HG02798 (cell line): ENCODE results near the gene ANKRD17.
"Not testable (repeated sequence)": the region's sequence is repeated elsewhere in the genome, so short reads cannot be mapped to it uniquely, and the experiment has no call there.

Source experiments
- ATAC-seq: cut with Tn5 transposase; IDR thresholded peaks from one replicate; pipeline ENCODE4 v1.9.1; 2021; ENCODE audit warnings: mild to moderate bottlenecking; ENCODE audit not compliant: unreplicated experiment, poor library complexity

The ANKRD17 gene

DNA sequence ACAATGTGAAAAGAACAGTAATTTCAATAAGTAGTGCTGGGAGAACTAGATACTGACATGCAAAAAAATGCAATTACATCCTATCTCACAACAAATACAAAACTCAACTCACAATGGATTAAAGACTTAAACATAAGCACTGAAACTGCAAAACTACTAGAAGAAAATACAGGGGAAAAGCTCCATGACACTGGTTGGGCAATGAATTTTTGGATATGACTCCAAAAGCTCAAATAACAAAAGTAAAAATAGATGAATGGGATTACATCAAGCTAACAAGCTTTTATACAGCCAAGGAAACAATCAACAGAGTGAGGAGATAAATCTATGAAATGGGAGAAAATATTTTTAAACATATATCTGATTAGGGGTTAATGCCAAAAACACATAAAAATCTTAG lies 53.1 kb downstream of the ANKRD17 start:
- no peak for ATAC-seq

DNA sequence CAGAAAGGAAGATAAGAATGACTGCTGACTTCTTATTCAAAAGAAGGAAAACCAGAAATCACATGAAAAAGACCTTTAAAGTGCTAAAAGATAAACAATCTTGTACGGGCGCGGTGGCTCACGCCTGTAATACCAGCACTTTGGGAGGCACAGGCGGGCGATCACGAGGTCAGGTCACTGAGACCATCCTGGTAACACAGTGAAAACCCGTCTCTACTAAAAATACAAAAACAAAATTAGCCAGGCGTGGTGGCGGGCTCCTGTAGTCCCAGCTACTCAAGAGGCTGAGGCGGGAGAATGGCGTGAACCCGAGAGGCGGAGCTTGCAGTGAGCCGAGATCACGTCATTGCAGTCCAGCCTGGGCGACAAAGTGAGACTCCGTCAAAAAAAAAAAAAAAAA lies 54.6 kb downstream of the ANKRD17 start:
- ATAC-seq, result not testable (repeated sequence)

DNA sequence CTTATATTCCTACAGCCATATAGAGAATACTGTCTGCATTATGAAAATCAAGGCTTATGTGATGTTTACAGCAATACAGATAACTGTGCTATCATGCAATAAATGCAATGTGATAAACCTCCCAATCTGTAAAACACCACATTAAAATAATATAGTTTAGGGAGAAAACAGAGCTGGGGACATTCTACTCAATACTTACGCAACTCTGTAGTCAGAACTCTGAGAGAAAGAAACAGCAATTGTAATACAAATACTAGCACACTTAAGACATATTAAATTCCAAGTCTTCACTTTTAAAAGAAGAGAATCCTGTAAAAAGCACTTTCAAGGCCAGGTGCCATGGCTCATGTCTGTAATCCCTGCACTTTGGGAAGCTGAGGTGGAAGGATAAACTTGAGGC lies 61.4 kb downstream of the ANKRD17 start:
- ATAC-seq, result no peak

DNA sequence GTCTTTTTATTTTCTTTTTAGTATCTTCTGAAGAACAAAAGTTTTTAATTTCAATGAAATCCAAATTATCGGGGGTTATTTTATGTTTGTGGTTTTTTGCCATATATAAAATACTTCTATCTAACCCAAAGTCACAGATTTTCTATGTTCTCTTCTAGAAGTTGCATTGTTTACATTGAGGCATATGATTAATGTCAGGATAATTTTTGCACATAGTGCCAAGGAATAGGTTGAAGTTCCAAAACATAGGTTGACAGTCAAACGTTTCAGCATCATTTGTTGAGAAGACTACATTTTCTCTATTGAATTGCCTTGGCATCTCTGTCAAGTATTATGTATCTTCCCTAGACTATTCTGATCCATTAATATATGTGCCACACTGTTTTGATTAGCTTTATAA lies 64.5 kb downstream of the ANKRD17 start:
- no peak for ATAC-seq

DNA sequence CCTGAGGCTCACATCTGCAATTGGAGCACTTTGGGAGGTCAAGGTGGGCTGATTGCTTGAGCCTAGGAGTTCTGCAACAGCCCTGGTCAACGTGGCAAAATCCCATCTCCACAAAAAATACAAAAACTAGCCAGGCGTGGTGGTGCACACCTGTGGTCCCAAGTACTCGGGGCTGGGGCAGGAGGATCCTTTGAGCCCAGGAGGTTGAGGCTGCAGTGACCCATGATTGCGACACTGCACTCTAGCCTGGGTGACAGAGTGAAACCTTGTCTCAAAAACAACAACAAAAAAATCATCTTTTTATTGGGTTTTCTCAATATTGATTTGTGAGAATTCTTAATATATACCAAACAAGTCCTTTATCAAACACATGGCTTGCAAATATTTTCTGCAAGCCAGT lies 64.9 kb downstream of the ANKRD17 start:
- peak; percentile 7 for ATAC-seq

DNA sequence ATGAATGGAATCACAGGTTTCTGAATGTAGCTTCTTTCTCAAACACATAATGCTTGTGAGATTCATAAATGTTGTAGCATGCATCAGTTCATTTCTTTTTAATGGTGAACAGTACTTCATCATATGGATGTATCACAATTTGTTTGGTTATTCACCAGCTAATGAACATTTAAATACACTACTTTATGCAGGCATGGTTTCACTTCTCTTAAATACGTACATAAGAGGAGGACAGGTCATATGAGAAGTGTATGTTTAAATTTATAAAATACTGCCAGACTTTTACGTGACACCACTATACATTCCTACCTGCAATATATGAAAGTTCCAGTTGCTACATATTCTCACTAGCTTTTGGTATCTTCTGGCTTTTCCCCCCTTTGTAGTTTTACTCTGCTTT lies 65.4 kb downstream of the ANKRD17 start:
- ATAC-seq, result peak; percentile 76

DNA sequence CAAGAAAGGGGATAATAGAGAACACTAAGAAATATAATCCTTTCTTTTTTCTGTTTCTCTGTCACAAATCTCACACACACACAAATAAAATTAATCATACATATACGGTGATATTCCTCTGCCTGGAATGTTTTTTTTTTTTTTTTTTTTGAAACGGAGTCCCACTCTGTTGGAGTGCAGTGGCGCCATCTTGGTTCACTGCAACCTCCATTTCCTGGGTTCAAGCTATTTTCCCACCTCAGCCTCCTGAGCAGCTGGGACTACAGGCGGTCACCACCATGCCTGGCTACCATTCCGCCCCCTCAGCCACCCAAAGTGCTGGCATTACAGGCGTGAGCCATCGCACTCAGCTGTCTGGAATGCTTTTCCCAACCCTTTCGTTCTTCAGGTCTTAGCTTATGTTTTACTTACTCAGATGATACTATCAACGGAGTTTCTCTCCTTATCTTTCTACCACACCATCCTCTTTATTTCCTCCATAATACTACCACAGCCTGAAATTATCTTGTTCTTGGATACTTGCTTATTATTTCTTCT lies 69.3 kb downstream of the ANKRD17 start:
- ATAC-seq, result no peak

DNA sequence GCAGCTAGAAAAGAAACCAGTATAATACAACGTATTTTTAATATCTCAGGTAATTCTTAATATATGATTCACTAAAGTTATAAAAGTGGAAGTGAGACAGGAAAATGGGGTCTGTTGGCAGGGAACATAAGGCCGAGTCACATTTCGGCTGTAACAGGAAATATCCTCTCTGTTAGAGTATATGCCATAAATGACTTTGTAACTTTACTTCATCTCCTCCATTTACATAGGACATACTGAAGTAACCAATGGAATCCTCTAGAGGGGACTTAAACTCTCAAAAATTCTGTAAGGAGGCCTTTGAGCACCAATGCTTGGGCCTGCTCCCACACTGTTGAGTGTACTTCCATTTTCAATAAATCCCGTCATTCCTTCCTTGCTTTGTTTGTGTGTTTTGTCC lies 71.3 kb downstream of the ANKRD17 start:
- no peak for ATAC-seq

DNA sequence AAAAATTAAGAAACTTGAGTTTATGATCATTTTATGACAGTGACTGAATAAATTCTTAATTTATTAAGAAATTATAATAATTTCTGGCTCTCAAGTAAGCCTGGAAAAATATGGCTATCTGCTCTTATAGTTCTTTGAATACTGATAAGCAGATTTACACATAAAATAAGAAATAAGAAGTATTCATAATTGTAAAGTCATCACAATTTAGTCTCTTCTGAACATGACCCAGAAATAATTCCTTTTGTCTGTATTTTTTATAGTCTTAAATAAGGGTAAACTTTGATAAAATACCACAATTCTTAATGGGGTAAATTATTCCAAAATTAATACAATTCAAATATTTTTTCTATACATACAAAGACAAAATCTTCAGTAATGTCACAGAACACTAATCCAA lies 72.7 kb downstream of the ANKRD17 start:
- ATAC-seq, result no peak

DNA sequence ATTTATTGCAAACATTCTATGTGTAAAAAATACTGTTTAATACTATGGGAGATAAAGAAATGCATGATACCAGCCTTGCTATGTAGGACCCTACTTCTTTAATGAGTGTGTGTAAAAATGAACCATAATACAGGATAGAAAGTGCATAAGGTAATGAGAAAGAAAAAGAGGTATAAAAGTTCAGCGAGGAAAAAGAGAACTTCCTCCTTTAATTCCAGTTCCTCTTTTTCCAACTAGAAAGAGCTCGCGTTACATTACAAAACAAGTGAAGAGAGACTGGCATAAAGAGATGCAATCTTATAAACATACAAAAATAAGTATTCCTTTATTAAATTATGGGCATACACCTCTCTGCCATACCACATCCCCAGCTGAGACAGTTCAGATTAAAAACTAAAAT lies 77.4 kb downstream of the ANKRD17 start:
- ATAC-seq, result no peak

DNA sequence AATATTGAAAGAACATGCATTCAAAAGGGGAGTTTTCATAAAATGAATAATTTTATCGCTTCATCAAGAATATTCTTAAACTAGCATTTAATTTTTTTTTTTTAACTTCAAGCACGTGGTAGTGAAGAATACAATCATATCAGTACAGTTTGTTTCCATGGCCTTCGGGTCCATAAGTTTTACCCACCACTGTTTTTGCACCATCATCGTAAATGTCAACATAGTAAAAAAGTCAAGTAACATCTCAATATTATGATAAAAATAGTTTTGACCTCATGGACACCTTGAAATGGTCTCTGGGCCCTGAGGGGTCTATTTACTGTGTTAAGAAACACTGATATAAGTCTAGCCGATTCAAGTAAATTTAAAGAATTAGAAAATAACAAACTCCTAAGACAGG lies 80.2 kb downstream of the ANKRD17 start:
- no peak for ATAC-seq

DNA sequence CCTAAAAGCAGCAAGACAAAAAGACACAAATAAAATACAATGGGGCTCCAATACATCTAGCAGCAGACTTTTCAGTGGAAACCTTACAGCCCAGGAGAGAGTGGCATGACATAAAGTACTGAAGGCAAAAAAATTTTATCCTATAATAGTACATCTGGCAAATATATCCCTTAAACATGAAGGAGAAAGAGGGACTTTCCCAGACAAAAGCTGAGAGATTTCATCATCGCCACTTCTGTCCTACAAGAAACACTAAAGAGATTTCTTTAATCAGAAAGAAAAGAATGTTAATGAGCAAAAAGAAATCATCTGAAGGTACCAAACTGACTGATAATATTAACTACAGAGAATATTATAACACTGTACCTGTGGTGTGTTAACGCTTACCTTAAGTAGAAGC lies 86.4 kb downstream of the ANKRD17 start:
- no peak for ATAC-seq

DNA sequence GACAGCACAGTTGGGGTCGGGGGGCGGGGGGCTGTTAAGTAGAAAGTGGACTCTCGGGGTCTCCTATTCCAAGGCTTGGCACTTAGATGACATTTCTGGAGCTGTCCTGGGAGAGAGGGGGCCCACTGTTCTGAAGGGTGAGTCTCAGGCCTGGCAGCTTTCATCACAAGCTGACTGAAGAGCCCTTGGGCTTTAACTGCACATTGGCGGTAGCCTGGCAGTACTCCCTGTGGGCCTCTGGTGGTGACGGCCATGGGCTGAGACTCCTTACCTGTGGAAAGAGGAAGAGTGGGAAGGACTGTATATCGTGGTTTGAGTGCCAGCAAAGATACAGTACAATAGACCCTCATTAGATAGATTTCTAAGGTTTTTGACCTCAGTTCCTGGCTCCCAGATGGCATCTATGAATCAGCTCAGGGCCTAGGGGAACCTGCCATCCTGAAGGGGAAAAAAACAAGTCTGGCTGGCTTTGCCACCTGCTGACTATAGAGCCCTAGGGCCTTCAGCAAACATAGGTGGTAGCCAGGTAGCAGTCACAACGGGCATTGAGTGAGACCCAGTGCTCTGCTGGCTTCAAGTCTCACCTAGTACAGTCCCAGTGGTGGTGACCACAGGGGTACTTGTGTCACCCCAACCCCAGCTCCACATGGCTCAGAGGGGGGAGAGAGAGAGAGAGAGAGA lies 87.9 kb downstream of the ANKRD17 start:
- ATAC-seq, result no peak

DNA sequence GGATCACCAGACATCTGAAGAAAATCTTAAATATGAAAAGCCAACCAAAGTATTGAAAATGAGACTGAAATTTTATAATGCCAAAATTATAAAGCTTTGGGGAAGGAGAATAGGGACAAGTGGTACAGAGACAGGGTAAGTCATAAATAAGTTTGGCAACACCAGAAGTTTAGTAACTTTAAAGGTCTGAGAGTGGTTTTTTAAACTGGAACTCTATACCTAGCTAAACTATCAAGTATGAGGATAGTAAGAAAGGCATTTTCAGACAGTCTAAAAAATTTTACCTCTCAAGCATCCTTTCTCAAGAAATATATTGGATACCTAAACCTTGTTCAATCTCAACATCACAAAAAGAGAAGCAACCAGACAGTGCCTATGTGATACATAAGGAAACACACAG lies 92.4 kb downstream of the ANKRD17 start:
- no peak for ATAC-seq

DNA sequence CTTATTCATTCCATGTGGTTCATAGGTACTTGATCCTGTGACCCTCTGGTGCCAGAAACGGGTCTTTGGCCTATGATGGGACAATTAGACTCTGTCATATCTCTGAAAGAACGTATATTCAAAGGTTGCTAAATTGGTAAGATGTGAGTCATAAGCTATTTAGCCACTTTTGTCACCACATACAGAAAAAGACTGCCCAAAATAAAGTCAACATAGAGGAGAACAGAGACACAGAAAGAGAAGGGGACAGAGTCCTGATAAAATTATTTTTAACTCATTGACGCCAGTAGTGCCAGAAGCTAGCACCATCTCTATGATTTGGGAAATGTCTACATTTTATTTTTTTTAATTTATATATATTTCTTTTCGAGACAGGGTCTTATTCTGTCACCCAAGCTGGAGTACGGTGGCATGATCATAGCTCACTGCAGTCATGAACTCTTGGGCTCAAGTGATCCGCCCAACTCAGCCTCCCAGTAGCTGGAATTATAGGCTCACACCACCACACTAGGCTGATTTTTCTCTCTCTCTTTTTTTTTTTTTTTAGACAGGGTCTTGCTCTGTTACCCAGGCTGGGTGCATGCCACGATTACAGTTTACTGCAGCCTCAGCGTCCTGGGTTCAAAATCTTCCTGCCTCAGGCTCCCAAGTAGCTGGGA lies 96.9 kb downstream of the ANKRD17 start:
- ATAC-seq, result no peak

DNA sequence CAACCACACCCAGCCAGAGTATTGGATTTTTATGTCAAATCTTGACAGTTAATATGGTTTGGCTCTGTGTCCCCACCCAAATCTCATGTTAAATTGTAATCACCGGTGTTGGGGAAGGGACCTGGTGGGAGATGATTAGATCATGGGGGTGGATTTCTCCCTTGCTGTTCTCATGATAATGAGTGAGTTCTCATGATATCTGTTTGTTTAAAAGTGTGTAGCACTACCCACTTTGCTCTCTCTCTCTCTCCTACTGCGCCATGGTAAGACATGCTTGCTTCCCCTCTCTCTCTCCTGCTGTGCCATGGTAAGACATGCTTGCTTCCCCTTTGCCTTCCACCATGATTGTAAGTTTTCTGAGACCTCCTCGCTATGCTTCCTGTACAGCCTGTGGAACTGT lies 102.2 kb downstream of the ANKRD17 start:
- ATAC-seq, result no peak

DNA sequence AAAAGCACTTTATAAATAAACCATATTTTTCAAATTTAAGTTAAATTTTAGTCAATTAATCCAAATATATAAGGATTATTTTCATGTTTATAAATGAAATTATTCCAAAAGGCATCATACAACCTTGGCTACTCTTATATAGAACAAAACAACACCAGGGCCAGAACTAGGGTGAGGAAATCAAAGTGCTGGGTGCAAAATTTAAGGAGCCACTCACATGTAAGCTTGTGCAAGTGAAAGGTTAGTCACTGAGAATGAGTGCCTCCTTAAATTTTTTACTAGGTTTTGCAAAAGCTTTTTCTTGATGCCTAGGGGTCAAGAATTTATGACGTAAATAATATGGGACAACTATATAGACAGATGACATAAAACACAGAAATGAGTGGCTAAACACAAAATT lies 105.7 kb downstream of the ANKRD17 start:
- ATAC-seq, result no peak

DNA sequence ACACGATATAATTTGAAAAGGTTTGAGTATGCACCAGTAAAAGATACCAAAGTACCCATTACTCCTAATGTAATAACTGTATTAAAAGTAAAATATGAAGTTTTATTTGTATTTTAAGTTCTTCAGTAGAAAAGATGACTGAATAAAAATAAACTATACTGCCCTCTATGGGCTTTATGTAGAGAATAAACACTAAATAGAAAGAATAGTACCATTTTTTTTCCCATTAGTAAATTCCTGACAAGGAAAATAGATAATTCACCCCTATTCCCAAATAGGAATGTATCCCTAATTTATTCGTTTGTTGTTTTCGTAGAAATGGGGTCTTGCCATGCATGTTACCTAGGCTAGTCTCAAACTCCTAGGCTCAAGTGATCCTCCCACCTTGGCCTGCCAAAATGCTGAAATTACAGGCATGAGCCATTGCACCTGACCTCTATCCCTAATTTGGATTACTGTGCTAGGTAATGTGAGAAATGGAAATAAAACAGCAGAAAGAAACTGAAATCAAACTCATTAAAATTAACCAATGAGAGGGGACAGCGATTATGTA lies 115.5 kb downstream of the ANKRD17 start:
- no peak for ATAC-seq

DNA sequence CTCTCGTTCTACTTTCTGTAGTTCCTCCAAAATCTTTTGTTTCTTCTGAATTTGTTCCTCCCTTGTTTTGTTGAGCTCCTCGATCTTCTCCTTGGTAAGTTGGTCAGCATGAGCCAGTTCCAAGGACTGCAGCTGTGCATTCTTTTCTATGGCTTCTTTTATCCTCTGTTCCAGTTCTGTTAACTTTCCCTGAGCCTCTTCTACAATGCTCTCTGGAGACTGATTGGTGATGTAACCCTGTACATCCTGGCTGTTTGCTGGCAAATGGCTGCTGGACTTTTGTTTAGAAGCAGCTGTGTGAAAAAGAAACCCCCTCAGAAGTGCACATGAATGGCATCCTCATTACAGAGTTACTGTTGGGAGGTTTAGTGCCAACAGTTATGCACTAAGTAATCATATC lies 118.6 kb downstream of the ANKRD17 start:
- no peak for ATAC-seq

DNA sequence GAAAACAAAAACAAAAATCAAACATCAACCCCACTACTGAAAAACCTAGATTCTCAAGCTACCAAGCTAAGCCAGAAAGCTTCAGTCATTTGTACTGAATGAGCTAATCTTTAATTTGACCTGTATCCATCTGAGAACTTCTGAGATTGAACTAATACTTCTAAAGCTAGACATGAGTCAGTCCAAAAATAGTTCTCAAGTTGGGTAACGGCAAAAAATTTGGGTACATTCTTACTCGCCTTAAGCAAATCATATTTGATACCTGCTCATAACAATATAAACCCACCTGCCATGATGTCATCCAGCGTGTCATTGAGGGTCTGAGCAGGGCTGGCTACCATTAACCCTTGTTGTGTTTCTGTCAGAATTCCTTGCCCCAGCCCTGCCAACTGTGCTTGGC lies 119.4 kb downstream of the ANKRD17 start:
- no peak for ATAC-seq

DNA sequence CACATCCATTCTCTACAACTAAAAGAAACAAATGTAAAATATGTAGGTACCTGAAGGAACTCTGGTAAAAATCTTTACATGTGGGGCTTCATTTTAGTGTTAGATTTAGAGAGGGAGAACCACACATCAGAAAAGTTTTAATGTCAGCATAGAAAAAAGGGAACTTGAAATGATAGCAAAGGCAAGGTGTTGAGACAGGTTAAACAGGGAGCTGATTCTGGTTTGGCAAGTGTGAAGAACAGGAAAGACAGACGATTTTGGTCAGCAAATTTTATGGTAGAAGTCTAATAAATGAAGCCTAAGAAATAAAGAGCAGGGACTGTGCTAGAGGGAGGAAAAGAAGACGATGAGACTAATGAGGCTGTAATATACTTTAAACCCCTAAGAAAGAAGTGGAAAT lies 121.5 kb downstream of the ANKRD17 start:
- ATAC-seq, result no peak

DNA sequence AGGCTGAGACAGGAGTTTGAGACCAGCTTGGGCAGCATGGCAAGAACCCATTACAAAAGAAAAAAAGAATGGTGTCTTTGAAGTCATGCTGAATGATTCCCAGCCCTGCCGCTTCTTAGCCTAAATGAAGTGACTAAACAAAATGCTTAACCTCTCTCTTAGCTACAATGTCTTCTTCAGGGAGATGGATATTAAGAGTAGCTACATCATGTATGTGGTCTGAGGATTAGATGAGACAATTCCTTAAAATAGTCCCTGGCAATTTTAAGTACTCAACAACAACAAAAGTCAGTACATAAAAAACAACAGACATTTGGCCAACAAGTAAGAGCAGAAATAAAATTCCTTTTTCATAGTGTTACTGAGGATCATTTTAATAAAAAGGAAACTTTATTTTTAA lies 124.8 kb downstream of the ANKRD17 start:
- no peak for ATAC-seq
